Measurements from ENCODE around the gene PCBP3. TPM values are rescaled to one million over a fixed set of nuclear protein-coding genes. Genes with fewer than 3 reads are reported as not detected.

PCBP3 gene
- total and polyA plus RNA-seq, 2 of the 8 experiments (the other 6 are each of a cell fraction or from before 2014, with no cell fraction given) = 3.5 to 6.3 TPM

DNA sequence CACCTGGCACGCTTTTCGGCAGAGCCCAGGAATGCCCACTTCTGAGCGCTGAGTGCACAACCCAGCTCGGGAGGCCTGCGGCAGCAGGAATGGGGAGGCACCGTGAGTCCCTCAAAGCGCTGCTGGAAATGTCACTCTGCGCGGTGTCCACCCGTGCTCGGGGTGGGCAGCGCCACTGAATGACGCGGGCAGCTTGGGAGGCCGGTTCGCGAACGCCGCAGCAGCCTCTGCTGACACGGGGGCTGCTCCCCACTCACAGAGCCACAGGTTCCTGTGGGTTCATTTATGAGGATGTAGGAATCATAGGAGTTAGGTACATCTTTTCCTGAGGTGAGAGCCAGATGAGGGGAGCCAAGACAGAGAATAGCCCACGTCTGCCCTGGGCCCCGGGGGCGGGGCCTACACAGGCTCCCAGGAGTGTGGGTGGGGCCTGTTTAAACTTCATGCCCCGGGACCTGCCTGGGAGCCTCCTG, 191.3 kb downstream of the PCBP3 start (continued):
- TF ChIP-seq, protein P1, sequence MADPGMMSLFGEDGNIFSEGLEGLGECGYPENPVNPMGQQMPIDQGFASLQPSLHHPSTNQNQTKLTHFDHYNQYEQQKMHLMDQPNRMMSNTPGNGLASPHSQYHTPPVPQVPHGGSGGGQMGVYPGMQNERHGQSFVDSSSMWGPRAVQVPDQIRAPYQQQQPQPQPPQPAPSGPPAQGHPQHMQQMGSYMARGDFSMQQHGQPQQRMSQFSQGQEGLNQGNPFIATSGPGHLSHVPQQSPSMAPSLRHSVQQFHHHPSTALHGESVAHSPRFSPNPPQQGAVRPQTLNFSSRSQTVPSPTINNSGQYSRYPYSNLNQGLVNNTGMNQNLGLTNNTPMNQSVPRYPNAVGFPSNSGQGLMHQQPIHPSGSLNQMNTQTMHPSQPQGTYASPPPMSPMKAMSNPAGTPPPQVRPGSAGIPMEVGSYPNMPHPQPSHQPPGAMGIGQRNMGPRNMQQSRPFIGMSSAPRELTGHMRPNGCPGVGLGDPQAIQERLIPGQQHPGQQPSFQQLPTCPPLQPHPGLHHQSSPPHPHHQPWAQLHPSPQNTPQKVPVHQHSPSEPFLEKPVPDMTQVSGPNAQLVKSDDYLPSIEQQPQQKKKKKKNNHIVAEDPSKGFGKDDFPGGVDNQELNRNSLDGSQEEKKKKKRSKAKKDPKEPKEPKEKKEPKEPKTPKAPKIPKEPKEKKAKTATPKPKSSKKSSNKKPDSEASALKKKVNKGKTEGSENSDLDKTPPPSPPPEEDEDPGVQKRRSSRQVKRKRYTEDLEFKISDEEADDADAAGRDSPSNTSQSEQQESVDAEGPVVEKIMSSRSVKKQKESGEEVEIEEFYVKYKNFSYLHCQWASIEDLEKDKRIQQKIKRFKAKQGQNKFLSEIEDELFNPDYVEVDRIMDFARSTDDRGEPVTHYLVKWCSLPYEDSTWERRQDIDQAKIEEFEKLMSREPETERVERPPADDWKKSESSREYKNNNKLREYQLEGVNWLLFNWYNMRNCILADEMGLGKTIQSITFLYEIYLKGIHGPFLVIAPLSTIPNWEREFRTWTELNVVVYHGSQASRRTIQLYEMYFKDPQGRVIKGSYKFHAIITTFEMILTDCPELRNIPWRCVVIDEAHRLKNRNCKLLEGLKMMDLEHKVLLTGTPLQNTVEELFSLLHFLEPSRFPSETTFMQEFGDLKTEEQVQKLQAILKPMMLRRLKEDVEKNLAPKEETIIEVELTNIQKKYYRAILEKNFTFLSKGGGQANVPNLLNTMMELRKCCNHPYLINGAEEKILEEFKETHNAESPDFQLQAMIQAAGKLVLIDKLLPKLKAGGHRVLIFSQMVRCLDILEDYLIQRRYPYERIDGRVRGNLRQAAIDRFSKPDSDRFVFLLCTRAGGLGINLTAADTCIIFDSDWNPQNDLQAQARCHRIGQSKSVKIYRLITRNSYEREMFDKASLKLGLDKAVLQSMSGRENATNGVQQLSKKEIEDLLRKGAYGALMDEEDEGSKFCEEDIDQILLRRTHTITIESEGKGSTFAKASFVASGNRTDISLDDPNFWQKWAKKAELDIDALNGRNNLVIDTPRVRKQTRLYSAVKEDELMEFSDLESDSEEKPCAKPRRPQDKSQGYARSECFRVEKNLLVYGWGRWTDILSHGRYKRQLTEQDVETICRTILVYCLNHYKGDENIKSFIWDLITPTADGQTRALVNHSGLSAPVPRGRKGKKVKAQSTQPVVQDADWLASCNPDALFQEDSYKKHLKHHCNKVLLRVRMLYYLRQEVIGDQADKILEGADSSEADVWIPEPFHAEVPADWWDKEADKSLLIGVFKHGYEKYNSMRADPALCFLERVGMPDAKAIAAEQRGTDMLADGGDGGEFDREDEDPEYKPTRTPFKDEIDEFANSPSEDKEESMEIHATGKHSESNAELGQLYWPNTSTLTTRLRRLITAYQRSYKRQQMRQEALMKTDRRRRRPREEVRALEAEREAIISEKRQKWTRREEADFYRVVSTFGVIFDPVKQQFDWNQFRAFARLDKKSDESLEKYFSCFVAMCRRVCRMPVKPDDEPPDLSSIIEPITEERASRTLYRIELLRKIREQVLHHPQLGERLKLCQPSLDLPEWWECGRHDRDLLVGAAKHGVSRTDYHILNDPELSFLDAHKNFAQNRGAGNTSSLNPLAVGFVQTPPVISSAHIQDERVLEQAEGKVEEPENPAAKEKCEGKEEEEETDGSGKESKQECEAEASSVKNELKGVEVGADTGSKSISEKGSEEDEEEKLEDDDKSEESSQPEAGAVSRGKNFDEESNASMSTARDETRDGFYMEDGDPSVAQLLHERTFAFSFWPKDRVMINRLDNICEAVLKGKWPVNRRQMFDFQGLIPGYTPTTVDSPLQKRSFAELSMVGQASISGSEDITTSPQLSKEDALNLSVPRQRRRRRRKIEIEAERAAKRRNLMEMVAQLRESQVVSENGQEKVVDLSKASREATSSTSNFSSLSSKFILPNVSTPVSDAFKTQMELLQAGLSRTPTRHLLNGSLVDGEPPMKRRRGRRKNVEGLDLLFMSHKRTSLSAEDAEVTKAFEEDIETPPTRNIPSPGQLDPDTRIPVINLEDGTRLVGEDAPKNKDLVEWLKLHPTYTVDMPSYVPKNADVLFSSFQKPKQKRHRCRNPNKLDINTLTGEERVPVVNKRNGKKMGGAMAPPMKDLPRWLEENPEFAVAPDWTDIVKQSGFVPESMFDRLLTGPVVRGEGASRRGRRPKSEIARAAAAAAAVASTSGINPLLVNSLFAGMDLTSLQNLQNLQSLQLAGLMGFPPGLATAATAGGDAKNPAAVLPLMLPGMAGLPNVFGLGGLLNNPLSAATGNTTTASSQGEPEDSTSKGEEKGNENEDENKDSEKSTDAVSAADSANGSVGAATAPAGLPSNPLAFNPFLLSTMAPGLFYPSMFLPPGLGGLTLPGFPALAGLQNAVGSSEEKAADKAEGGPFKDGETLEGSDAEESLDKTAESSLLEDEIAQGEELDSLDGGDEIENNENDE (IDR thresholded peaks at IDR 0.05; ENCODE audit: insufficient replicate concordance, low read length) = no peak
- TF ChIP-seq EP300 (IDR thresholded peaks at IDR 0.05; ENCODE audit: borderline replicate concordance in 1 of 2, low read depth in 2 of 2, low read length in 2 of 2) = no peak
- TF ChIP-seq TBP (IDR thresholded peaks at IDR 0.05; ENCODE audit: low read depth, low read length) = no peak
- TF ChIP-seq KDM4A (IDR thresholded peaks at IDR 0.05; ENCODE audit: low read depth, low read length, severe bottlenecking) = no peak
- no peak for TF ChIP-seq SRF (IDR thresholded peaks at IDR 0.05; ENCODE audit: low read depth, low read length)
- no peak for TF ChIP-seq CBX8 (IDR thresholded peaks at IDR 0.05; ENCODE audit: borderline replicate concordance, low read depth, low read length)
- TF ChIP-seq GABPA (IDR thresholded peaks at IDR 0.05; ENCODE audit: borderline replicate concordance, insufficient read depth, low read length) = no peak
- TF ChIP-seq CREB1 (IDR thresholded peaks at IDR 0.05) = no peak
